DND-41 (cell line): ENCODE data around the gene KRTAP9-1.

Source experiments
- ATAC-seq: fragments of 200-7000 bp; cut with Tn5 transposase; 3 replicates; pipeline ENCODE4 v1.9.1; 2021; ENCODE audit warnings: low read depth; ENCODE audit not compliant: insufficient read depth
- DNase-seq: peaks from one replicate; pipeline ENCODE4 v3.0.0-alpha.2; 2020
- H2AFZ ChIP-seq: 2 replicates; pipeline ENCODE4 v1.6.0; 2012; ENCODE audit warnings: low read depth, low read length
- H3K27ac ChIP-seq: 2 replicates; pipeline ENCODE4 v1.5.1; 2012; ENCODE audit warnings: low read length, inconsistent platforms
- H3K27me3 ChIP-seq: fragments of 200-600 bp; sonication (generic); 2 replicates; pipeline ENCODE4 v1.6.0; 2012; ENCODE audit warnings: low read length, mild to moderate bottlenecking, inconsistent platforms; ENCODE audit not compliant: insufficient read depth, poor library complexity
- H3K36me3 ChIP-seq: 2 replicates; pipeline ENCODE4 v1.5.1; 2012; ENCODE audit warnings: low read length, inconsistent platforms; ENCODE audit not compliant: insufficient read depth
- H3K4me1 ChIP-seq: 2 replicates; pipeline ENCODE4 v1.5.1; 2012; ENCODE audit warnings: mild to moderate bottlenecking, low read length; ENCODE audit not compliant: insufficient read depth
- H3K4me2 ChIP-seq: 2 replicates; pipeline ENCODE4 v1.6.0; 2012; ENCODE audit warnings: mild to moderate bottlenecking, moderate library complexity, low read length, inconsistent platforms; ENCODE audit not compliant: insufficient read depth
- H3K4me3 ChIP-seq, 2 experiments: fragments of 200-600 bp in 1 of 2; shearing (Covaris generic) in 1 of 2; 2 replicates each; pipeline ENCODE4 v1.5.1; 2012 to 2016; ENCODE audit warnings: inconsistent platforms in 2 of 2, low read length in 2 of 2, mild to moderate bottlenecking in 2 of 2, low read depth in 1 of 2, moderate library complexity in 1 of 2
- H3K79me2 ChIP-seq: 2 replicates; pipeline ENCODE4 v1.6.0; 2012; ENCODE audit warnings: low read length, inconsistent platforms; ENCODE audit not compliant: insufficient read depth
- H3K9ac ChIP-seq: 2 replicates; pipeline ENCODE4 v1.6.0; 2012; ENCODE audit warnings: low read depth, mild to moderate bottlenecking, inconsistent platforms, low read length, moderate library complexity
- H3K9me3 ChIP-seq: 2 replicates; pipeline ENCODE4 v1.5.1; 2012; ENCODE audit warnings: low read length, moderate library complexity, mild to moderate bottlenecking, inconsistent platforms; ENCODE audit not compliant: insufficient read depth, severe bottlenecking
- H4K20me1 ChIP-seq: 2 replicates; pipeline ENCODE4 v1.6.0; 2012; ENCODE audit warnings: low read length; ENCODE audit not compliant: insufficient read depth
- EZH2 ChIP-seq: IDR thresholded peaks from 3 replicates; pipeline ENCODE4 v1.6.1; 2012; ENCODE audit warnings: borderline replicate concordance, low read depth, mild to moderate bottlenecking, moderate library complexity, low read length, inconsistent platforms; ENCODE audit not compliant: severe bottlenecking
- TF ChIP-seq, protein P1 (sequence below): IDR thresholded peaks from 2 replicates; pipeline ENCODE4 v1.5.1; 2012; ENCODE audit warnings: borderline replicate concordance, low read length, moderate library complexity, mild to moderate bottlenecking; ENCODE audit not compliant: poor library complexity, severe bottlenecking; ENCODE audit errors: extremely low read depth

KRTAP9-1 gene

DNA sequence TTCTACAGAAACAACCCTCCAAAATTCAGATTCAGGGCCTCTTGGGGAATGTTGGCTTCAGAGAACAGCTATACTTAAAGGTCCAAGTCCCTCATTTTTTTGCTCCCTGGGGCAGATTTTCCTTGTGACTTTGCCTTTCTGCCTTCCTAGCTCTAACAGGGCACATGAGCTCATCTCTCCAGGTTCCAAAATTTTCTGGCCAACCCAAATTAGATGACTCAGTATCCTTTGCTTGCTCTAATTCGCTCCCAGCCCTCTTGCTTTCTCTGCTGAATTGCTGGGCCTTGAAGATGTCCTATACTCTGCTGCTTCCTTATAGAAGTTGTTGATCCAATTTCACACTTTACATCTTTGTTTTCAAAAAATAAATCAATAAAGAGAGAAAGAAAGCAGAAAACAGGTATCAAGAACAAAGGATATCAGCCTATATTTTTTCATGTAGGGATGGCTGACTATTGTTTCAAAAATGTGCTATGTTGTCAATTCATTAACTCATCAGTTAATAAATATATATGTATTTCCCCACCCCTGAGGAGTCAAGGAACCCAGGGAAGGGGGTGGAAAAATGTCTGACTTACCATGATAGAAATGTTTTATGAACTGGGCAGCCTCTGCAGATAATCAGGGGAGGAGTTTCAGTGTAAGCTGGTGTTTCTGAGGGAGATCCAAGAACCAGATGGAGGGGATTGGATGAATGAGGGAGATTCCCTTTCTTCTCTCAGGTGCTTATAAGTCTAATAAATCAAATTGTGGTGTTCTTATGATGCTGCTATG, 10.7 kb upstream of the KRTAP9-1 start:
- H3K4me2 ChIP-seq, result no peak overlapping the region
- H3K9ac ChIP-seq, result no peak overlapping the region
- ATAC-seq (no peak), DNase-seq (no peak)
- no peaks in the 10 kb centered on the region for H4K20me1 ChIP-seq
- no peak overlapping the region for H3K4me3 ChIP-seq
- H3K27ac ChIP-seq, result no peak overlapping the region
- no peaks in the 10 kb centered on the region for H3K79me2 ChIP-seq
- no peaks in the 10 kb centered on the region for H3K9me3 ChIP-seq
- no peaks in the 10 kb centered on the region for H3K36me3 ChIP-seq
- H3K4me1 ChIP-seq, result no peaks in the 10 kb centered on the region
- no peak overlapping the region for H2AFZ ChIP-seq
- TF ChIP-seq EZH2, result no peak
- TF ChIP-seq, protein P1, sequence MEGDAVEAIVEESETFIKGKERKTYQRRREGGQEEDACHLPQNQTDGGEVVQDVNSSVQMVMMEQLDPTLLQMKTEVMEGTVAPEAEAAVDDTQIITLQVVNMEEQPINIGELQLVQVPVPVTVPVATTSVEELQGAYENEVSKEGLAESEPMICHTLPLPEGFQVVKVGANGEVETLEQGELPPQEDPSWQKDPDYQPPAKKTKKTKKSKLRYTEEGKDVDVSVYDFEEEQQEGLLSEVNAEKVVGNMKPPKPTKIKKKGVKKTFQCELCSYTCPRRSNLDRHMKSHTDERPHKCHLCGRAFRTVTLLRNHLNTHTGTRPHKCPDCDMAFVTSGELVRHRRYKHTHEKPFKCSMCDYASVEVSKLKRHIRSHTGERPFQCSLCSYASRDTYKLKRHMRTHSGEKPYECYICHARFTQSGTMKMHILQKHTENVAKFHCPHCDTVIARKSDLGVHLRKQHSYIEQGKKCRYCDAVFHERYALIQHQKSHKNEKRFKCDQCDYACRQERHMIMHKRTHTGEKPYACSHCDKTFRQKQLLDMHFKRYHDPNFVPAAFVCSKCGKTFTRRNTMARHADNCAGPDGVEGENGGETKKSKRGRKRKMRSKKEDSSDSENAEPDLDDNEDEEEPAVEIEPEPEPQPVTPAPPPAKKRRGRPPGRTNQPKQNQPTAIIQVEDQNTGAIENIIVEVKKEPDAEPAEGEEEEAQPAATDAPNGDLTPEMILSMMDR, result no peak
- peaks cover 15% of the 10 kb centered on the region for H3K27me3 ChIP-seq

DNA sequence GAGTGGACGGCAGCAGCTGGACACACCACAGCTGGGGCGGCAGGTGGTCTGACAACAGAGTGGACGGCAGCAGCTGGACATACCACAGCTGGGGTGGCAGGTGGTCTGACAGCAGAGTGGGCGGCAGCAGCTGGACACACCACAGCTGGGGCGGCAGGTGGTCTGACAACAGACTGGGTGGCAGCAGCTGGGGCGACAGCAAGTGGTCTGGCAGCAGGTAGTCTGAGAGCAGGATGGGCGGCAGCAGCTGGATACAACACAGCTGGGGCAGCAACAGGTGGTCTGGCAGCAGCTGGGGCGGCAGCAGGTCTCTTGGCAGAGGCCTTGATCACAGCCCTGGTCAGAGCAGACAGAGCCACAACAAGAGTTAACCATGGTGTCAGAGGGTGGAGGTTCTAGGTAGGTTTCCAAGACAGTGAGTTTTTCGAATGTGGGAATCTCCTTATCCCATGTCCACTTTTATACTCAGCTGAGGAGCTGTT, 5.2 kb upstream of the KRTAP9-1 start, which contains the start of gene KRTAP4-1:
KRTAP4-1 (minus strand) TSS at position 432 of the 482 bp plus-strand sequence; CDS start at position 375, 57 bp downstream.
- no peak within 1 kb of the TSS for H3K27ac ChIP-seq
- no peak within 1 kb of the TSS for H2AFZ ChIP-seq

DNA sequence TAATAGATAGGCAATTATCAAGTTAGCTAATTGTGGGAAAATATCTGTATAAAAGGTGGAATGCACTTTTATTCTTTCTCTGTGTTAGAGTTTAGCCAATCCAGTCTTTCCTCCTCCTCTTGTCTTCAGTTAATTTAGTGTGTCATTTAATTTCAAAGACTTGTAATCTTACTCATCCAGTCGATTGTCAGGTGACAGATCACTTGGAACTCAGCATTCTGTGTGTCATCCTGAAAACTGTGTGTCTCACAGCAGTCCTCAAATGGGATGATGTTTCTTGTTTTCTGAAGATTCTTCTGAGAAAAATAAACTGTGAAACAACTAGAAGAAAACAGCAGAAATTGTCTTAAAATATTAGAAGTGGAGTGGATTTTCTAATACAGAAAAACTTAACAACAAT, 4.7 kb upstream of the KRTAP9-1 start:
- Histone ChIP-seq H3K4me3 (no peak overlapping the region), H3K9ac (no peak overlapping the region), H3K79me2 (no peaks in the 10 kb centered on the region), H4K20me1 (no peaks in the 10 kb centered on the region), H3K27me3 (peaks cover 3% of the 10 kb centered on the region), H3K27ac (no peak overlapping the region), H3K36me3 (no peaks in the 10 kb centered on the region), H3K4me2 (no peak overlapping the region), H2AFZ (no peak overlapping the region), H3K9me3 (no peaks in the 10 kb centered on the region), H3K4me1 (no peaks in the 10 kb centered on the region)
- ATAC-seq (no peak), DNase-seq (no peak)
- TF ChIP-seq EZH2, result no peak
- TF ChIP-seq, protein P1, result no peak

More for the DNA sequence above, 5.2 kb upstream of the KRTAP9-1 start, which contains the start of gene KRTAP4-1:
- Histone ChIP-seq H3K4me1 (no peaks in the 10 kb centered on the region), H3K36me3 (no peaks in the 10 kb centered on the region), H3K4me3 (no peak within 1 kb of the TSS), H4K20me1 (no peaks in the 10 kb centered on the region), H3K9ac (no peak within 1 kb of the TSS), H3K9me3 (no peaks in the 10 kb centered on the region), H3K4me2 (no peak within 1 kb of the TSS), H3K79me2 (no peaks in the 10 kb centered on the region), H3K27me3 (peaks cover 5% of the 10 kb centered on the region)
- ATAC-seq (no peak), DNase-seq (no peak)
- TF ChIP-seq, protein P1, result no peak
- TF ChIP-seq EZH2, result no peak
